HepG2 (cell line): ENCODE results near the gene PKP3. TPM values are rescaled to one million over a fixed set of nuclear protein-coding genes. Genes with fewer than 3 reads are reported as not detected.
A peak's percentile ranks its signal among the peaks of the same experiment; 100 is the strongest.

ENCODE experiments used
- FOSL2 ChIP-seq: sonication (generic); formaldehyde crosslinking; IDR thresholded peaks from 2 replicates; pipeline ENCODE4 v1.4.0; 2020; ENCODE audit warnings: missing genetic modification reagents
- HNF4G ChIP-seq, 2 experiments: sonication (generic) in 1 of 2; formaldehyde crosslinking in 1 of 2; IDR thresholded peaks; 2 replicates each; pipeline versions ENCODE4 v1.4.0 to v1.6.1; 2011 to 2020; ENCODE audit warnings: borderline replicate concordance in 2 of 2, low read depth in 2 of 2, mild to moderate bottlenecking in 2 of 2, low read length in 1 of 2, missing genetic modification reagents in 1 of 2, moderate library complexity in 1 of 2
- MED1 ChIP-seq: sonication (generic); formaldehyde crosslinking; IDR thresholded peaks from 2 replicates; pipeline ENCODE4 v1.4.0; 2020; ENCODE audit warnings: missing genetic modification reagents
- MED13 ChIP-seq: sonication (generic); formaldehyde crosslinking; IDR thresholded peaks from 2 replicates; pipeline ENCODE4 v1.5.0; 2020; ENCODE audit warnings: missing genetic modification reagents
- MTF1 ChIP-seq: sonication (generic); formaldehyde crosslinking; IDR thresholded peaks from 2 replicates; pipeline ENCODE4 v1.5.0; 2020; ENCODE audit warnings: missing genetic modification reagents
- NFYC ChIP-seq: IDR thresholded peaks from 2 replicates; pipeline ENCODE4 v1.6.1; 2016; ENCODE audit warnings: missing genetic modification reagents, missing compliant biosample characterization
- ZFP41 ChIP-seq: sonication (generic); formaldehyde crosslinking; IDR thresholded peaks from 2 replicates; pipeline ENCODE4 v1.4.0; 2020; ENCODE audit warnings: mild to moderate bottlenecking, missing genetic modification reagents, borderline replicate concordance
- ZFY ChIP-seq: sonication (generic); formaldehyde crosslinking; IDR thresholded peaks from 2 replicates; pipeline ENCODE4 v1.4.0; 2020; ENCODE audit warnings: missing genetic modification reagents
- ZNF138 ChIP-seq: sonication (generic); formaldehyde crosslinking; IDR thresholded peaks from 2 replicates; pipeline ENCODE4 v1.5.0; 2020; ENCODE audit warnings: mild to moderate bottlenecking, low read depth, missing genetic modification reagents
- ZNF605 ChIP-seq: sonication (generic); formaldehyde crosslinking; IDR thresholded peaks from 2 replicates; pipeline ENCODE4 v1.8.0; 2022; ENCODE audit warnings: mild to moderate bottlenecking, missing genetic modification reagents
- polyA plus RNA-seq, 8 experiments: library from polyadenylated mRNA; depleted of rRNA in 3 of 8; stranded (reverse) in 7 of 8; unstranded in 1 of 8; fragments of >200 nt; fragmentation: Illumina TruSeq in 4 of 8; extraction: Trizol in 4 of 8; gene quantifications; 2 replicates each; pipeline versions ENCODE4 v1.2.1 to v1.2.3, GENCODE V29; 2011 to 2016; ENCODE audit warnings: low read depth in 4 of 8, missing spikeins in 1 of 8, mixed read lengths in 1 of 8; ENCODE audit not compliant: insufficient read depth in 1 of 8
- total RNA-seq, 5 experiments: library from RNA; depleted of rRNA; stranded (reverse); fragments of >200 nt; fragmentation: Illumina TruSeq; extraction: Trizol; gene quantifications; 2 replicates each; pipeline ENCODE4 v1.2.3, GENCODE V29; 2016; ENCODE audit warnings: low read depth in 1 of 5
- TF ChIP-seq, protein P1 (sequence below): sonication (generic); formaldehyde crosslinking; IDR thresholded peaks from 2 replicates; pipeline ENCODE4 v1.5.0; 2020; ENCODE audit warnings: mild to moderate bottlenecking, missing genetic modification reagents
- TF ChIP-seq, protein P2 (sequence below): IDR thresholded peaks from 2 replicates; pipeline ENCODE4 v1.6.1; 2016; ENCODE audit warnings: low read depth, control low read depth
- TF ChIP-seq, protein P3 (sequence below), 2 experiments: IDR thresholded peaks; 2 replicates each; pipeline ENCODE4 v1.6.1; 2011 to 2012; ENCODE audit warnings: low read length in 2 of 2, borderline replicate concordance in 1 of 2, low read depth in 1 of 2, mild to moderate bottlenecking in 1 of 2, moderate library complexity in 1 of 2
- TF ChIP-seq, protein P4 (sequence below): sonication (generic); formaldehyde crosslinking; IDR thresholded peaks from 2 replicates; pipeline ENCODE4 v1.5.0; 2020; ENCODE audit warnings: missing genetic modification reagents
- TF ChIP-seq, protein P5 (sequence below): sonication (generic); formaldehyde crosslinking; IDR thresholded peaks from 2 replicates; pipeline ENCODE4 v1.8.0; 2022; ENCODE audit warnings: mild to moderate bottlenecking, missing genetic modification reagents; ENCODE audit not compliant: insufficient replicate concordance
- TF ChIP-seq, protein P6 (sequence below): sonication (generic); formaldehyde crosslinking; IDR thresholded peaks from 2 replicates; pipeline ENCODE4 v1.5.1; 2020; ENCODE audit warnings: missing genetic modification reagents, mild to moderate bottlenecking, borderline replicate concordance

The PKP3 gene
- total and polyA plus RNA-seq, 2 of the 13 experiments (the other 11 are each of a cell fraction or from before 2014, with no cell fraction given), result 18.0 to 28.7 TPM

DNA sequence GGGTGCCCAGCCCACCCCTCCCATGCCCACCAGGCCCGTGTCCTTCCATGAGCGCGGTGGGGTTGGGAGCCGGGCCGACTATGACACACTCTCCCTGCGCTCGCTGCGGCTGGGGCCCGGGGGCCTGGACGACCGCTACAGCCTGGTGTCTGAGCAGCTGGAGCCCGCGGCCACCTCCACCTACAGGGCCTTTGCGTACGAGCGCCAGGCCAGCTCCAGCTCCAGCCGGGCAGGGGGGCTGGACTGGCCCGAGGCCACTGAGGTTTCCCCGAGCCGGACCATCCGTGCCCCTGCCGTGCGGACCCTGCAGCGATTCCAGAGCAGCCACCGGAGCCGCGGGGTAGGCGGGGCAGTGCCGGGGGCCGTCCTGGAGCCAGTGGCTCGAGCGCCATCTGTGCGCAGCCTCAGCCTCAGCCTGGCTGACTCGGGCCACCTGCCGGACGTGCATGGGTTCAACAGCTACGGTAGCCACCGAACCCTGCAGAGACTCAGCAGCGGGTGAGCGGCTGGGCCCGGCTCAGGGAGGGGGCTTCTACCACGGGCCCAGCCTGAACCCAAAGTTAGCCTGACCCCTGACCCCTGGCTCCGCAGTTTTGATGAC, 3.0 kb downstream of the PKP3 start (continued):
- TF ChIP-seq FOSL2 (CRISPR knock-in tag), result no peak
- no peak; the same call in 1 of the 2 replicates for TF ChIP-seq ZNF605 (CRISPR knock-in tag)
- no peak for TF ChIP-seq MTF1 (CRISPR knock-in tag)
- no peak for TF ChIP-seq NFYC (CRISPR knock-in tag)
- TF ChIP-seq, protein P1, sequence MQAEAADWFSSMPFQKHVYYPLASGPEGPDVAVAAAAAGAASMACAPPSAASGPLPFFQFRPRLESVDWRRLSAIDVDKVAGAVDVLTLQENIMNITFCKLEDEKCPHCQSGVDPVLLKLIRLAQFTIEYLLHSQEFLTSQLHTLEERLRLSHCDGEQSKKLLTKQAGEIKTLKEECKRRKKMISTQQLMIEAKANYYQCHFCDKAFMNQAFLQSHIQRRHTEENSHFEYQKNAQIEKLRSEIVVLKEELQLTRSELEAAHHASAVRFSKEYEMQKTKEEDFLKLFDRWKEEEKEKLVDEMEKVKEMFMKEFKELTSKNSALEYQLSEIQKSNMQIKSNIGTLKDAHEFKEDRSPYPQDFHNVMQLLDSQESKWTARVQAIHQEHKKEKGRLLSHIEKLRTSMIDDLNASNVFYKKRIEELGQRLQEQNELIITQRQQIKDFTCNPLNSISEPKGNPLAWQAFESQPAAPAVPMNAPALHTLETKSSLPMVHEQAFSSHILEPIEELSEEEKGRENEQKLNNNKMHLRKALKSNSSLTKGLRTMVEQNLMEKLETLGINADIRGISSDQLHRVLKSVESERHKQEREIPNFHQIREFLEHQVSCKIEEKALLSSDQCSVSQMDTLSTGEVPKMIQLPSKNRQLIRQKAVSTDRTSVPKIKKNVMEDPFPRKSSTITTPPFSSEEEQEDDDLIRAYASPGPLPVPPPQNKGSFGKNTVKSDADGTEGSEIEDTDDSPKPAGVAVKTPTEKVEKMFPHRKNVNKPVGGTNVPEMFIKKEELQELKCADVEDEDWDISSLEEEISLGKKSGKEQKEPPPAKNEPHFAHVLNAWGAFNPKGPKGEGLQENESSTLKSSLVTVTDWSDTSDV, result no peak
- TF ChIP-seq, protein P2, sequence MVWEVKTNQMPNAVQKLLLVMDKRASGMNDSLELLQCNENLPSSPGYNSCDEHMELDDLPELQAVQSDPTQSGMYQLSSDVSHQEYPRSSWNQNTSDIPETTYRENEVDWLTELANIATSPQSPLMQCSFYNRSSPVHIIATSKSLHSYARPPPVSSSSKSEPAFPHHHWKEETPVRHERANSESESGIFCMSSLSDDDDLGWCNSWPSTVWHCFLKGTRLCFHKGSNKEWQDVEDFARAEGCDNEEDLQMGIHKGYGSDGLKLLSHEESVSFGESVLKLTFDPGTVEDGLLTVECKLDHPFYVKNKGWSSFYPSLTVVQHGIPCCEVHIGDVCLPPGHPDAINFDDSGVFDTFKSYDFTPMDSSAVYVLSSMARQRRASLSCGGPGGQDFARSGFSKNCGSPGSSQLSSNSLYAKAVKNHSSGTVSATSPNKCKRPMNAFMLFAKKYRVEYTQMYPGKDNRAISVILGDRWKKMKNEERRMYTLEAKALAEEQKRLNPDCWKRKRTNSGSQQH (CRISPR knock-in tag), result no peak
- TF ChIP-seq, protein P3, sequence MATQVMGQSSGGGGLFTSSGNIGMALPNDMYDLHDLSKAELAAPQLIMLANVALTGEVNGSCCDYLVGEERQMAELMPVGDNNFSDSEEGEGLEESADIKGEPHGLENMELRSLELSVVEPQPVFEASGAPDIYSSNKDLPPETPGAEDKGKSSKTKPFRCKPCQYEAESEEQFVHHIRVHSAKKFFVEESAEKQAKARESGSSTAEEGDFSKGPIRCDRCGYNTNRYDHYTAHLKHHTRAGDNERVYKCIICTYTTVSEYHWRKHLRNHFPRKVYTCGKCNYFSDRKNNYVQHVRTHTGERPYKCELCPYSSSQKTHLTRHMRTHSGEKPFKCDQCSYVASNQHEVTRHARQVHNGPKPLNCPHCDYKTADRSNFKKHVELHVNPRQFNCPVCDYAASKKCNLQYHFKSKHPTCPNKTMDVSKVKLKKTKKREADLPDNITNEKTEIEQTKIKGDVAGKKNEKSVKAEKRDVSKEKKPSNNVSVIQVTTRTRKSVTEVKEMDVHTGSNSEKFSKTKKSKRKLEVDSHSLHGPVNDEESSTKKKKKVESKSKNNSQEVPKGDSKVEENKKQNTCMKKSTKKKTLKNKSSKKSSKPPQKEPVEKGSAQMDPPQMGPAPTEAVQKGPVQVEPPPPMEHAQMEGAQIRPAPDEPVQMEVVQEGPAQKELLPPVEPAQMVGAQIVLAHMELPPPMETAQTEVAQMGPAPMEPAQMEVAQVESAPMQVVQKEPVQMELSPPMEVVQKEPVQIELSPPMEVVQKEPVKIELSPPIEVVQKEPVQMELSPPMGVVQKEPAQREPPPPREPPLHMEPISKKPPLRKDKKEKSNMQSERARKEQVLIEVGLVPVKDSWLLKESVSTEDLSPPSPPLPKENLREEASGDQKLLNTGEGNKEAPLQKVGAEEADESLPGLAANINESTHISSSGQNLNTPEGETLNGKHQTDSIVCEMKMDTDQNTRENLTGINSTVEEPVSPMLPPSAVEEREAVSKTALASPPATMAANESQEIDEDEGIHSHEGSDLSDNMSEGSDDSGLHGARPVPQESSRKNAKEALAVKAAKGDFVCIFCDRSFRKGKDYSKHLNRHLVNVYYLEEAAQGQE (IDR thresholded peaks at IDR 0.05; ENCODE audit: borderline replicate concordance in 1 of 2, low read depth in 1 of 2, low read length in 2 of 2), result no peak
- TF ChIP-seq ZFP41, result no peak
- TF ChIP-seq MED13 (CRISPR knock-in tag), result no peak
- TF ChIP-seq, protein P4, sequence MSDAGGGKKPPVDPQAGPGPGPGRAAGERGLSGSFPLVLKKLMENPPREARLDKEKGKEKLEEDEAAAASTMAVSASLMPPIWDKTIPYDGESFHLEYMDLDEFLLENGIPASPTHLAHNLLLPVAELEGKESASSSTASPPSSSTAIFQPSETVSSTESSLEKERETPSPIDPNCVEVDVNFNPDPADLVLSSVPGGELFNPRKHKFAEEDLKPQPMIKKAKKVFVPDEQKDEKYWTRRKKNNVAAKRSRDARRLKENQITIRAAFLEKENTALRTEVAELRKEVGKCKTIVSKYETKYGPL (CRISPR knock-in tag), result no peak
- TF ChIP-seq ZFY (CRISPR knock-in tag), result peak; percentile 65; the same call in 1 of the 2 replicates
- TF ChIP-seq HNF4G (IDR thresholded peaks at IDR 0.05; ENCODE audit: borderline replicate concordance, low read depth, low read length), result no peak
- no peak for TF ChIP-seq HNF4G (CRISPR knock-in tag; IDR thresholded peaks at IDR 0.05; ENCODE audit: borderline replicate concordance, low read depth)
- TF ChIP-seq, protein P5, sequence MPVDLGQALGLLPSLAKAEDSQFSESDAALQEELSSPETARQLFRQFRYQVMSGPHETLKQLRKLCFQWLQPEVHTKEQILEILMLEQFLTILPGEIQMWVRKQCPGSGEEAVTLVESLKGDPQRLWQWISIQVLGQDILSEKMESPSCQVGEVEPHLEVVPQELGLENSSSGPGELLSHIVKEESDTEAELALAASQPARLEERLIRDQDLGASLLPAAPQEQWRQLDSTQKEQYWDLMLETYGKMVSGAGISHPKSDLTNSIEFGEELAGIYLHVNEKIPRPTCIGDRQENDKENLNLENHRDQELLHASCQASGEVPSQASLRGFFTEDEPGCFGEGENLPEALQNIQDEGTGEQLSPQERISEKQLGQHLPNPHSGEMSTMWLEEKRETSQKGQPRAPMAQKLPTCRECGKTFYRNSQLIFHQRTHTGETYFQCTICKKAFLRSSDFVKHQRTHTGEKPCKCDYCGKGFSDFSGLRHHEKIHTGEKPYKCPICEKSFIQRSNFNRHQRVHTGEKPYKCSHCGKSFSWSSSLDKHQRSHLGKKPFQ (CRISPR knock-in tag), result no peak
- TF ChIP-seq, protein P6, sequence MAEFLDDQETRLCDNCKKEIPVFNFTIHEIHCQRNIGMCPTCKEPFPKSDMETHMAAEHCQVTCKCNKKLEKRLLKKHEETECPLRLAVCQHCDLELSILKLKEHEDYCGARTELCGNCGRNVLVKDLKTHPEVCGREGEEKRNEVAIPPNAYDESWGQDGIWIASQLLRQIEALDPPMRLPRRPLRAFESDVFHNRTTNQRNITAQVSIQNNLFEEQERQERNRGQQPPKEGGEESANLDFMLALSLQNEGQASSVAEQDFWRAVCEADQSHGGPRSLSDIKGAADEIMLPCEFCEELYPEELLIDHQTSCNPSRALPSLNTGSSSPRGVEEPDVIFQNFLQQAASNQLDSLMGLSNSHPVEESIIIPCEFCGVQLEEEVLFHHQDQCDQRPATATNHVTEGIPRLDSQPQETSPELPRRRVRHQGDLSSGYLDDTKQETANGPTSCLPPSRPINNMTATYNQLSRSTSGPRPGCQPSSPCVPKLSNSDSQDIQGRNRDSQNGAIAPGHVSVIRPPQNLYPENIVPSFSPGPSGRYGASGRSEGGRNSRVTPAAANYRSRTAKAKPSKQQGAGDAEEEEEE (CRISPR knock-in tag), result no peak
- TF ChIP-seq ZNF138, result peak; percentile 85
- TF ChIP-seq MED1 (CRISPR knock-in tag), result 0 out of 2 replicates have a peak, but pooled peaks have one; percentile 13
